PFSK-1 (cell line): ENCODE measurements around the gene HOXB6.

Experiments used
- FOXP2 ChIP-seq: optimal IDR thresholded peaks from 2 replicates; pipeline ENCODE3; 2011; ENCODE audit warnings: borderline replicate concordance, control low read depth, inconsistent platforms; ENCODE audit not compliant: insufficient read depth; ENCODE audit errors: extremely low read length, extremely low read depth
- POLR2AphosphoS5 ChIP-seq: IDR thresholded peaks from 2 replicates; pipeline ENCODE4 v1.6.1; 2012; ENCODE audit warnings: low read depth, mild to moderate bottlenecking, control low read depth, low read length, moderate library complexity
- SIN3A ChIP-seq: IDR thresholded peaks from 2 replicates; pipeline ENCODE4 v1.6.1; 2012; ENCODE audit warnings: mild to moderate bottlenecking, low read length, moderate library complexity, borderline replicate concordance; ENCODE audit not compliant: insufficient read depth
- TAF1 ChIP-seq: IDR thresholded peaks from 2 replicates; pipeline ENCODE4 v1.6.1; 2012; ENCODE audit warnings: low read length, control low read depth, borderline replicate concordance; ENCODE audit not compliant: insufficient read depth
- TF ChIP-seq, protein P1 (sequence below), 2 experiments: IDR thresholded peaks; 2 replicates each; pipeline versions ENCODE4 v1.6.1 to v1.8.0; 2011 to 2012; ENCODE audit warnings: low read depth in 2 of 2, low read length in 2 of 2, control low read depth in 1 of 2, inconsistent platforms in 1 of 2, mild to moderate bottlenecking in 1 of 2, moderate library complexity in 1 of 2; ENCODE audit not compliant: insufficient read depth in 1 of 2

The HOXB6 gene

DNA sequence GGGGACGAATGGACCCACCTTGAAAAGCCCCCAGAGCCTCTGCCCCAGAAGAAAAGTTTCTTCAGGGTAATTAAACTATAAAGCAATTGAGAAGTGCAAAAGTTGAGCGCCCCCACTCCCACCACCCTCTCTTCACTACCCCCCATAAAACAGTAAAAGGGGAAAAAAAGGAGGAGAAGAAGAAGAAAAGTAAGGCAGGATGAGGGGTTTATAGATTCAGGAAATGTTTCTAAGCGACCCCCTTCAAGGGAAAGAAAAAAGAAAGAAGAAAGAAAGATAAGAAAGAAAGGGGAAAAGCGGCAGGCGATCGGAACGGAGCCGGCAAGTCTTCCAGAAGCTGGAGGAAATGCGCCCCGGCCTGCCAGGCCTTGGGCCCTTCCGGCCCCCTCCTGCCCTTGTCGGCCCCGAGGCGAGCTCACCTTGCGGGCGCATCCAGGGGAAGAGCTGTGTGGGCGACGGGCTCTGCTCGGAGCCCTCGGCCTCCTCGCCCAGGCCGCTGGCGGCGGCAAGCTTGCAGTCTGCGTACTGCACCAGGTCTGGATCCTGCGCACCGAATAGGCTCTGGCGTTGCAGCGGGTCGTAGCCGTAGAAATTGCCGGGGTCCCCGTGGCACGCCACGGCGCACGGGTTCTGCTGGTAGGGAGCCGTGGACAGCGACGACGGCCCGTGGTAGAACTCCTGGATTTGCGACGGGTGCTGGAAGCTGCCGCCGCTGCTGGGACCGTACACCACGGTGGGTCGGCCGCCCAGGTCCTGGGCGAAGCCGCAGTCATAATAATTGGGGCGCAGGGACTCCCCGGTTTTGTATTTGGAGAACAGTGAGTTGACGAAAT lies 9.3 kb upstream of the HOXB6 start:
- no peak for TF ChIP-seq POLR2AphosphoS5
- no peak for TF ChIP-seq TAF1
- TF ChIP-seq, protein P1, sequence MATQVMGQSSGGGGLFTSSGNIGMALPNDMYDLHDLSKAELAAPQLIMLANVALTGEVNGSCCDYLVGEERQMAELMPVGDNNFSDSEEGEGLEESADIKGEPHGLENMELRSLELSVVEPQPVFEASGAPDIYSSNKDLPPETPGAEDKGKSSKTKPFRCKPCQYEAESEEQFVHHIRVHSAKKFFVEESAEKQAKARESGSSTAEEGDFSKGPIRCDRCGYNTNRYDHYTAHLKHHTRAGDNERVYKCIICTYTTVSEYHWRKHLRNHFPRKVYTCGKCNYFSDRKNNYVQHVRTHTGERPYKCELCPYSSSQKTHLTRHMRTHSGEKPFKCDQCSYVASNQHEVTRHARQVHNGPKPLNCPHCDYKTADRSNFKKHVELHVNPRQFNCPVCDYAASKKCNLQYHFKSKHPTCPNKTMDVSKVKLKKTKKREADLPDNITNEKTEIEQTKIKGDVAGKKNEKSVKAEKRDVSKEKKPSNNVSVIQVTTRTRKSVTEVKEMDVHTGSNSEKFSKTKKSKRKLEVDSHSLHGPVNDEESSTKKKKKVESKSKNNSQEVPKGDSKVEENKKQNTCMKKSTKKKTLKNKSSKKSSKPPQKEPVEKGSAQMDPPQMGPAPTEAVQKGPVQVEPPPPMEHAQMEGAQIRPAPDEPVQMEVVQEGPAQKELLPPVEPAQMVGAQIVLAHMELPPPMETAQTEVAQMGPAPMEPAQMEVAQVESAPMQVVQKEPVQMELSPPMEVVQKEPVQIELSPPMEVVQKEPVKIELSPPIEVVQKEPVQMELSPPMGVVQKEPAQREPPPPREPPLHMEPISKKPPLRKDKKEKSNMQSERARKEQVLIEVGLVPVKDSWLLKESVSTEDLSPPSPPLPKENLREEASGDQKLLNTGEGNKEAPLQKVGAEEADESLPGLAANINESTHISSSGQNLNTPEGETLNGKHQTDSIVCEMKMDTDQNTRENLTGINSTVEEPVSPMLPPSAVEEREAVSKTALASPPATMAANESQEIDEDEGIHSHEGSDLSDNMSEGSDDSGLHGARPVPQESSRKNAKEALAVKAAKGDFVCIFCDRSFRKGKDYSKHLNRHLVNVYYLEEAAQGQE (IDR thresholded peaks at IDR 0.05; ENCODE audit: insufficient read depth in 1 of 2, low read depth in 2 of 2, low read length in 2 of 2): no peak
- no peak for TF ChIP-seq SIN3A
- TF ChIP-seq FOXP2: no peak

DNA sequence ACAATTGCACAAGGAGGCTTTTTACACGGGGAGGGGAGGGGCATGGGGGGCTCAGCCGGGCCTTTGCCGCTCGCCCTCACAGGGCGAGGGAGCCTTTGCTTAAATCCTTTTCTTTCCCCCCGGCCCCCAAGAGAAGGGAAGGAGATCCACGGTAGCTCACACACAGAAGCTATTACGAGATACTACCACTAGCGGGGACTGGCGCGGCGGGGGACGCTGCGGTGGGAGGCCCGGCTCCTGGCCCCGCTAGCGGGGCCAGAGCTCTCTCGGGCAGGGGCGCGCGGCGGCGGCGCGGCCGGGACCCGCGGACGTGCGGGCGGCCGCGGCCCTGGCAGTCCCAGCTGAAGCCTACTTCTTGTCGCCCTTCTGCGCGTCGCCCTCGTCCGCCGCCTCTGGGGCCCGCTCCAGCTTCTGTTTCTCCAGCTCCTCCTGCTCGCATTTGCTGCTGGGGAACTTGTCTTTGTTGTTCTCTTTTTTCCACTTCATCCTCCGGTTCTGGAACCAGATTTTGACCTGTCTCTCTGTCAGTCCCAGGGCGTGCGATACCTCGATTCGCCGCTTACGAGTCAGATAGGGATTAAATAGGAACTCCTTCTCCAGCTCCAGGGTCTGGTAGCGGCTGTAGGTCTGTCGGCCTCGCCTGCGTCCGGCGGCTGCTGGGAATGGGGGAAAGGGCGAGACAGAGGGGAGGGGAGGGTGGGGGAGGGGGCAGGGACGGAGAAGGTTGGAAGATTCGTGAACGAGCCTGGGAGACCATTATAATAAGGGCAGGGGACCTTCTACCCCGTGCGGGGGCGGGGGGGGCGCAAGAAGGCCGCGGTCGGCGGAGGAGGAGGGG lies 8.3 kb upstream of the HOXB6 start:
- no peak for TF ChIP-seq SIN3A
- no peak for TF ChIP-seq TAF1
- TF ChIP-seq POLR2AphosphoS5: no peak
- TF ChIP-seq FOXP2: no peak
- TF ChIP-seq, protein P1 (IDR thresholded peaks at IDR 0.05; ENCODE audit: insufficient read depth in 1 of 2, low read depth in 2 of 2, low read length in 2 of 2): no peak

DNA sequence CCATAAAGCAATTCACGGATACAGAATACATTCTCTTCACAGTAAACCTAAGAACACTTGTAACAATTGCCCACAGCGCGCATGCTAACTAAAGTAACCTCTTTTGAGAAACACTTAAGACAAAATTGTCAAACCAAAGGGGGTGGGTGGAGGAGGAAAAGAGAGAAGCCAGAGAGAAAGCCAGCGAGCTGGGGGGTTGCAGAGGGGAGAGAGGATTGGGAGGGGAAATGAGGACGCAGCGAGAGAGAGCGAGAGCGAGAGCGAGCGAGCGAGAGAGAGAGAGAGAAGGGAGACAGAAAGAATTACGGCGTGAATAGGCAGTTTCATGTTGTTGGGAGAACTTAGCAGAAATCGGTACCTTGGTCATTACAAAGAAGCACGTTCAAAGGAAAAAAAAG lies 7.7 kb upstream of the HOXB6 start:
- TF ChIP-seq, protein P1 (IDR thresholded peaks at IDR 0.05; ENCODE audit: insufficient read depth in 1 of 2, low read depth in 2 of 2, low read length in 2 of 2): no peak
- TF ChIP-seq TAF1 (no peak), POLR2AphosphoS5 (no peak), FOXP2 (no peak), SIN3A (no peak)

DNA sequence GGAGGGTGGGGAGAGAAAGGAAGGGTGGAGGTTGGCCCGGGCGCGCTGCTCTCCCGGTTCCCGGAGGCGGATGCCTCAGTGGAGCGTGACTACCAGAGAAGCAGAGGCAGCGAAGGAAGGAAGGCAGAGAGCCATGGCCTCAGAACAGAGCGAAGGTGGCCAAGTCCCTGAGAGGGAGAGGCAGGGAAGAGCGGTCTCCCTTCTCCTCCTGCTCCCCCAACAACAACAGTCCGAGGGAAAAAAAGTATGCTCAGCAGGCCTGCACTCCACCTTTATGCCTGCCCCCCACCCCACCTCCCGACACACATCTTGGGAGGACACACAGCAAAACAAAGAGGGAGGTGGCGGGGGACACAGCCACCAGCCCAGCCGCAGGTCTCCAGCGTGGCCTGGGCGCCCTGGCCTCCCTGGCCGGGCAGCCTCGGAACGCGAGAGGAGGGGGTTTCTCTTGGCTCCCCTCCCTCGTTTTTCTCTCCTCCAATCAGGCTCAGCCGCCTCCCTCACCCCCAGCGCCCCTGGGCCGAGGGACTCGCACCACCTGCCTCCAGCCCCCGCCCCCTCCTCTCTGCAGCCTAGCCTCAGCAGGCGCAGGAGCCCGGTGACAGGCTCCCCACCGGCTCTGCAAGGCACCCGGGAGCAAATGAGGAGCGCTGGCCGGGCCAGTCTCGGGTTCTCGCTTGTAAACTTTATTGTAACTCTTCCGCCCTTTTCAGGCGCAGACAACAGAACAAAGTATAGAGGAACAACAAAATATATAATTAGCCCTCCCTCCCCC lies 7.1 kb upstream of the HOXB6 start:
- TF ChIP-seq TAF1: no peak
- TF ChIP-seq, protein P1 (IDR thresholded peaks at IDR 0.05; ENCODE audit: insufficient read depth in 1 of 2, low read depth in 2 of 2, low read length in 2 of 2): no peak
